CD4-positive, alpha-beta T cell treated with Interleukin-6 at 100 ng/mL for 8 hours (primary cell): Measurements from ENCODE around the gene RIMS1.

Source experiments
- DNase-seq: peaks from one replicate; pipeline ENCODE4 v3.0.0-alpha.2; 2020; ENCODE audit warnings: mixed read lengths, low spot score

RIMS1 gene

DNA sequence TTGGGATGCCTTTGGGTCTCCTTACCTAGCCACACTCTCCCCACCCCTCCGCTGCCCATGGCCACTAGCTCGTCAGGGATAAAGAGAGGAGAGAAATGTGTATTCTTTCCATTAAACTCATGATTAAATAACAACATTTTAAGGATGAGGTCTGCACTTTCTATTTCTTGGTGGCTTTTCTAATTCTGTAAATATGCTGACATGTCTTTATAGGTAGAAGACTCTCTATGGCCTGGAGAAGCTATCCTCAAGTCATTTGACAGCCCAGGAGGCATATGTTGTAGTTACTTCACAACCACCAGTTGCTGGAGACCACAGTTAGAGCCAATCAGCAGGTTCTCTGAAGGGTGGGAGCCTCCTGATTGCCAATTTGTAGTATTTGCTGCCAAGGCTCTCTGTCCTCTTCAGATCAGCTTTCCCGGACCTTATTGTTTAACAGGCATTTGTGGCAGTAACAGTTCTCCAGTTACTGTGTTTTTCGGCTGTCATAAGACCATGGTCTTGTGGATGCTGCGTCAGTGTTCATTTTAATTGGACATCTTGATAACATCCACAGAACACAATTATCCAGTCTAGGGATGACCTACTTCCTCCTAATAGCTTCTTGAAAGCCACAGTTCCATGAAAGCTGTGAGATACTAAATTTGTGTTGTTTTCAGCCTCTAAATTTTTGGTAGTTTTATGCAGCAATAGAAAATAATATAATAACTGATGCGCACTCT is 530.6 kb downstream of the RIMS1 start:
- no peak for DNase-seq

DNA sequence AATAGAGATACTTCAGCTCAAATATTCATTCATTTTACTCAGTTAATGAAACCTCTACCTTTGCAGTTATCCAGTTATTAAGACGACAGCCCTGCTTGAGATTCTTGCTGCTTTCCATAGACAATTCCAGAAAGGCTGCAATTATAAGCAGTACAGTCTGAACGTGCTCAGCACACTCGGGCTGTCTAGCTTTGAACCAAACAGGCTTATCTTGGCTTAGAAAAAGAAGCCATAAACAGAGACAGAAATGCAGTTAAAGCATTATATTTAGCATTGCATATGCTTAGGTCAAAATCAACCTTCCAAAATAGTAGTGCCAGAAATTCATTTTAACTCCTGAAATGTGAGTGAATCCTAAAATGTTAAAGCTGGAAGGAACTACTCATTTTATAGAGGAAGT is 531.4 kb downstream of the RIMS1 start:
- no peak for DNase-seq

DNA sequence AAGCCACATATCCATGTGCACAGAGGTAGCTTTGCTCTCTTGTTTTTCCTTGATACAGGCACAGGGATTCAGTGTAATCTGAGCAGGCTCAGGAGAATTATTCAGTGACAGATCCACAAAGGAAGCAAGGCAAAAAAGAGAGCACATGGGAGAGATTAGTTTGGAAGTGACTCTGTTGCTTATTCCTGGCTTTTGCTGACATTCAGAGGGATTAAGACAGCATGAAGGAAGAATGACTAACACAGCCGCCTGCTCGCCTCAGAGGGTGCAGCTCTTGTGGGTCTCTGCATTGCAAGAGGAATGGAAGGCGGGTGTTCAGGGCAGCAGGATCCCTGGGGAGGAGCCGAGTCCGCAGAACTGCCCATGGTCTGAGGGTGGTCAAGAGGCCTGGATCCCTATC is 532.1 kb downstream of the RIMS1 start:
- no peak for DNase-seq

DNA sequence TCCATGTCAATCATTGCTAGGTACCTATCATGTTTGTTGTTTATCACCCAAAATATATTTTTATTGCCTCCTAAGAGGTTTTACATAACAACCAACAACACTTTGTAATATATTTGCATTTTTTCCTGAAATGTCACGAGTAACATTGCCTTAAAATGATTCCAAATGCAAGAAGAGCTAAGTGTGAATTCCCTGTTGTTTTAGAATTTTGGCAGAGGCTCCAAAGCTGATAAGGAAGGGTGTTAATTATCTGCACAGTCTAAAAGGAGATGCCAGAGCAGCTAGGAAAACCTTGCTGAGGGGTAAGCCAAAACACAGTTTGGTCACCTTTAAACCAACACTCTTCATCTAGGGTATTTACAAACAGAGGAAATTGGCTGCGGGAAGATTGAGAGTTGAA is 533.6 kb downstream of the RIMS1 start:
- DNase-seq, result no peak

GRCh38 chr6:72420409-72420808 is 534.1 kb downstream of the RIMS1 start:
- DNase-seq, result no peak

GRCh38 chr6:72421387-72421786 is 535.0 kb downstream of the RIMS1 start:
- no peak for DNase-seq

DNA sequence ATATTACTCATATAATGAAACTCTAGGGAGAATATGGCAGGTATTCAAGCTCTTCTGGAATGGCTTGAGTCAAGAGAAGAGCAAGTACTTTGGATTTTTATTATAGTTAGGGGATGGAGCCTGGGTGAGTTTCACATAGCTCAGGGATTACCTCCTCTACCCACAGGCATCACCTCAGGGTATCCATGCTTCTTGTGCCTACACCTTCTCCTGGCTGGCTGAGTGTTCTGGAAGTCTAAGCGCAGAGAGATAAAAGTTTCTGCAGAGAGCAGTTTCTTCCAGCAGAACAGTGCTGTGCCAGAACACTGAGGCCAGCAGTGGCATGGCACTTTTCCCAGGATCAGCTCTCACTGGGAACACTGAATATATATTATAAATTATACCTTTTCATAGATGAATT is 535.8 kb downstream of the RIMS1 start:
- DNase-seq, result no peak

DNA sequence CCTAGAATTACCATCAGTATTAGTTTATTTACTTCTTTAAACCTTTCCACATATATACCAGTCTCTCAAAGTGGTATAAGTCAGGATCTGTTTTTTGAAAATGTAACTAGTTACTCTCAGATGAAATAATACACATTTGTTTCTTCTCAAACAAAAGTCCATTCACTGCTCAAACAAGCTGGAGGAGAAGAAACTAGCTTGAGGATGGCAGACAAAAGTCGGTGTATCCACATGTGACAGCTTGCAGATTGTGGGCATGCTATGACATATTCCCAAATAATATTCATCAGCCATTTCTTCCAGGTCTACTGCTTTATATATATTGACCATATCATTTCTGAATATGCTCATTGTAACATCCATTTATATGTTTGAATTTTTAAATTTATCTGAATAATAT is 538.1 kb downstream of the RIMS1 start:
- no peak for DNase-seq

GRCh38 chr6:72425003-72425681 is 538.8 kb downstream of the RIMS1 start:
- DNase-seq, result no peak

GRCh38 chr6:72440611-72441010 is 554.3 kb downstream of the RIMS1 start:
- DNase-seq, result no peak

- DNase-seq, result no peak
Measured at GRCh38 chr6:72446430-72446829, 560.1 kb downstream of the RIMS1 start.
